Stimulated activated CD4-positive, alpha-beta T cell treated with anti-CD3 and anti-CD28 coated beads, Interleukin-4, amount 100 ng/mL, for 48 hours (primary cell): ENCODE measurements around the gene FBXO30.

Experiments
- DNase-seq, 2 donors: peaks; one replicate each; pipeline ENCODE4 v3.0.0-alpha.2; 2020; ENCODE audit warnings: low read depth in 2 of 2

The FBXO30 gene, protein sequence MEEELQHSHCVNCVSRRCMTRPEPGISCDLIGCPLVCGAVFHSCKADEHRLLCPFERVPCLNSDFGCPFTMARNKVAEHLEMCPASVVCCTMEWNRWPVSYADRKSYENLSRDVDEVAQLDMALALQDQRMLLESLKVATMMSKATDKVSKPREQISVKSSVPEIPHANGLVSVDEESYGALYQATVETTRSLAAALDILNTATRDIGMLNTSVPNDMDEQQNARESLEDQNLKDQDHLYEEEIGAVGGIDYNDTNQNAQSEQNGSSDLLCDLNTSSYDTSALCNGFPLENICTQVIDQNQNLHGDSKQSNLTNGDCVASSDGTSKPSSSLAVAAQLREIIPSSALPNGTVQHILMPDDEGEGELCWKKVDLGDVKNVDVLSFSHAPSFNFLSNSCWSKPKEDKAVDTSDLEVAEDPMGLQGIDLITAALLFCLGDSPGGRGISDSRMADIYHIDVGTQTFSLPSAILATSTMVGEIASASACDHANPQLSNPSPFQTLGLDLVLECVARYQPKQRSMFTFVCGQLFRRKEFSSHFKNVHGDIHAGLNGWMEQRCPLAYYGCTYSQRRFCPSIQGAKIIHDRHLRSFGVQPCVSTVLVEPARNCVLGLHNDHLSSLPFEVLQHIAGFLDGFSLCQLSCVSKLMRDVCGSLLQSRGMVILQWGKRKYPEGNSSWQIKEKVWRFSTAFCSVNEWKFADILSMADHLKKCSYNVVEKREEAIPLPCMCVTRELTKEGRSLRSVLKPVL

DNA sequence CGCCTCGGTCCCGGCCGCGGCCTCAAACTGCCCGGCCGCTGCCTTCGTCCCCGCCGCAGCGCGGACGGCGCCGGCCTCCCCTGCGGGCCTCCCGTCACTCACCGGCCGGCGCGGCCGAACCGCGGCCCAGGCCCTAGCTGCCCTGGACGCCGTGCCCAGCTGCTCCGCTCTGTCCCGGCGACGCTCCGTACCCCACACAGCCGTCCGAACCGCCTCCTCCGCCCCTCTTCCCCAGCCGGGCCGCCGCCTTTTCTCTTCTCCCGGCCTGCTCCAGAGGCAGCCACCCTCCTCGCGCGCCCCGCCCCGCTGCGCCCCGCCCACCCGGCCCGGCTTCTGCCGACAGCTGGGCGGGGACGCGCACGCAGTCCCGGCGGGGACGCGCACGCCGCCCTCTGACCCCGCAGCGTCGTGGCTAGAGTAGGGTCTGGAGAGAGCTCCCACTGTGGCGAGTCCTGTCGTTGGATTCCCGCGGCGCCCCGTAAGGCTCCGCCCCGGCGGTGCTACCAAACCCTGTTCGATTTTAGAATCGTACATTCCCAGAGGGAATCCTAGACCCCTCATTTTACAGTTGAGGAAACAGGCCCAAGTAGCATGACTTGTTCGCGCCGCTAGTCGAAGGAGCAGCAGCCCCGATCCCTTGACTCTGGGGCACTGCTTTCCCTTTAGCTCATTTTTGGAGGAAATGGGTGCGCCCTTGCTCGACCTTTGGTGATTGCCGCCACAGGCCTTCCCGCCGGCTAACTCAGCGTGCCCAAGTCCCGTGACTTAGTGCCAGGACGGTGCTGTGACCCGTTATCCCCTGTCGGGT, at the start of gene FBXO30:
Gene FBXO30 (minus strand): TSS at position 295 of the 808 bp plus-strand sequence. CDS start 8,390 bp downstream, outside the sequence.
- DNase-seq, result peak; percentile 73 to 78

DNA sequence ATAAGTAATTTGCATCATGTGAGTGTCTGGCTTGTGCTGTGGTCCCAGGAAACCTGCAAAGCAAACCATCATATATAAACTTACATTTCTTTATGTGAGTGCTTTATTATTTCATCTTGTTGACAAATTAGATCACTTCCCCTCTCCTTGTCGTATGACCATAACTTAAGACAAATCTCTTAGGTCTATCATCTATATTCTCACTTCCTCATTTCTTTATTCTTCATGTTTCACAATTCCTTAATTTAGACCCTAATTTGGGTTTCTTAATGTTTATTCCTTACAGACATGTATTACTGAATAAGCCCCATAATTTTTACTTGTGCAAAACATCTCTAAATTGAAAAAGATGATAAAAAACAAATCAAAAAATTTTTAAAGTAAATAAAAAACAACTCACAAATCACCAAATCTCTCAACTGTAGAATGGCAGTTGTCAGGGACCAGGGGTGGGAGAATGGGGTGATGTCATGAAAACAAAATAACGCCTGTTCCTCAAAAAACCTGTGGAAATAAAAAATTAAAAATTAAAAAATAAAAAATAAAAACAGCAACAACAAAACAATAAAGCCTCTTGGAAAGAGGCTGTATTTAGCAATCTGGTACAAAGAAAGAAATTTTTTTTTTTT, 49.5 kb upstream of the FBXO30 start:
- no peak for DNase-seq

DNA sequence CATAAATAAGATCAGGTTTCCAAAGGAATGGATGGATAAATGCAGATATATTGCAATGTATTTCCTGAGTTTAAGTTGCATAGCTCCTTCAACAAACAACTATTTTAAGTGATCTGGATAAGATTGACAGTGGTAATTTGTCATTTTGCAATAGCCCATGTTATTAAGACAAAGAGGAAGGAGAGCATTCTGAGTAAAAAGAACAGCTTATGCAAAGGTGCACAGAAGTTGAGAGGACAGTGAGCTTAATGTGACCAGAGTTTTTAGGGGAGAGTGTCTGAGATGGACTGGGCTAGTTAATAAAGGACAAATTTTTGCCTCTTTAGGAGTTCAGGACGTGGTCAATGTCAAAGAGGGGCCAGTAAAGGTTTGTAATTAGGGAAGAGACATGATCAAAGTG, 48.8 kb upstream of the FBXO30 start:
- DNase-seq, result no peak

DNA sequence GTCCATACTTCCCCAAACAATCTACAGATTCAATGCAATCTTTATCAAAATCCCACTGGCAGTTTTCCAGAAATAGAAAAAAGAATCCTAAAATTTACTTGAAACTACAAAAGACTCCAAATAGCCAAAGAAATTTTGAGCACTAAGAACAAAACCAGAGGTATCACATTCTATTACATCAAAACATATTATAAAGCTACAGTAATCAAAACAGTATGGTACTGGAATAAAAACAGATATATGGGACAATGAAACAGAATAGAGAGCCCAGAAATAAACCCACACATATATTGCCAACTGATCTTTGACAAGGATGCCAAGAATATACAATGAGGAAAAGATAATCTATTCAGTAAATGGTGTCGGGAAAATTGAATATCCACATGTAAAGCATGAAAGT, 46.0 kb upstream of the FBXO30 start:
- DNase-seq, result no peak

DNA sequence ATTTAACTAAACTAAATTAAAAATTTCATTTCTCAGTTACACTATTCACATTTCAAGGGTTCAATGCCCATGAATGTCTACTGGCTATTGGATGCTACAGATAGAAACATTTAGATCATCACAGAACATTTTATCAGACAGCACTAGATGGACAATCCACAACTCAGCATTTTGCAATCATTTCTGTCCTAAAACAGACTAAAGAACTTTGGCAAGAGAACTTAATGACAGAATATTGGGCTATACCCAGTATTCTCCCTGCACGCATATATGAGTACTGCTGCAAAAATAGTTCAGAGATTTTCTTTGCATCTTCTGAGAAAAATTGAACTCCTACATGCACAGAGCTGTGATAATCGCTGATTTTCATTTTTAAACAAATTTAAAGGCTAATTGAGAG, 36.1 kb upstream of the FBXO30 start:
- DNase-seq, result no peak

DNA sequence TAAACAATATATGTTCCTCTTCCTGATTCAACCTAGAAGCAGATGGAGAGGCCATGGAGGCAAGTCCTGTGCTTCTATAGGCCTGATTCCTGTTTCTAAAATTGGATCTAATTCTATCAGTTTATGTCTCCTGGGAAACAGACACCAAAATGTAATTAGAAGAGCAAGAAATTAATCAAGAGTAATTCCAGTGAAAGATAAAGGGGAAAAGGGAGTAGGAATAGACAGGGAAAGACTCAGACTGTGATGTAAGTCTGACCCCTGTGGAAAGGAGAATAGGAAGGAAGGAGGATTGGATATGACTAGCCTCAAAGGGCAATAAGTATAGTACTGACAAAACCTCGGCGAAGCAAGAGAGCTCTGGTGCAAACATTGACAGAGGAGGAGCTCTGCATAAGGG, 33.9 kb upstream of the FBXO30 start:
- no peak for DNase-seq

DNA sequence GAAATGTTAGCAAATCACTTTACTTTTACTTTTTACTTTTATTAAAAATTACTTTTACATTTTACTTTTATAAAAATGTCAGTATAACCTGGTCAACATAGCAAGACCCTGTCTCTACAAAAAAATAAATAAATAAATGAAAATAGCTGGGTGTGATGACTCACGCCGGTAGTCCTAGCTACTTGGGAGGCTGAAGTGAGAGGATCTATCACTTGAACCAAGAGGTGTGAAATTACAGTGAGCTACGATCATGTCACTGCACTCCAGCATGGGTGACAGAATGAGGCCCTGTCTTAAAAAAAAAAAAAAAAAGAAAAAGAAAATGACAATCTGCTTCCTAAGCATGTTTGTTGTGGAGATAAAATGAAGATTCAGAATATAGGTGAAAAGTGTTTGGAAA, 31.0 kb upstream of the FBXO30 start:
- DNase-seq, result no peak

DNA sequence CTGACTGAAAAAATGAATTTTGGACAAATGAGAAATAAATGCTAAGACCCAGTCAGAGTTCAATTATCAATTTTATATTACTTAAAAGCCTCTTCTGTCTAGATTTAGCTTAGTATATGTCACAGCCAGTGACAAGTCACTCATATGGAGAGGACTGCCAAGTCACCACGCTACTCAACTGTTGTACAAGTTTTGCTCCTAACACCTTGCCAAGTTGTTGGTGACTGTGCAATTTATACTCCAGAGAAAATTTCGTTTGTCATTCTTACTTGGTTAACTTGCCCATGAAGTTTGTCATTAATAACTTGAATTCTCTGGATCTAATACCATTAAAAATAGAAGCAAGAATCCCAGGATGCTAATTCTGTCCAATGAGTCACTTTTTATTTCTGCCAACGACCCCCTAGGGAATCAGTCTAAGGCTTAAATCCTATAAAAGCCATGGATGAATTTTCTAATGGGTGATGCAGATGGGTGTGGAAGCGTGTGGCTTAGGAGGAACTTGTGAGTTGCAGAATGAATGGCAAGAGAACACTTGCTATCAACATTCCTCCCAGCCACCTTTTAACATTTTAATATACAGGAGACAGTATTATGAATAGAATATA, 30.4 kb upstream of the FBXO30 start:
- DNase-seq, result no peak

DNA sequence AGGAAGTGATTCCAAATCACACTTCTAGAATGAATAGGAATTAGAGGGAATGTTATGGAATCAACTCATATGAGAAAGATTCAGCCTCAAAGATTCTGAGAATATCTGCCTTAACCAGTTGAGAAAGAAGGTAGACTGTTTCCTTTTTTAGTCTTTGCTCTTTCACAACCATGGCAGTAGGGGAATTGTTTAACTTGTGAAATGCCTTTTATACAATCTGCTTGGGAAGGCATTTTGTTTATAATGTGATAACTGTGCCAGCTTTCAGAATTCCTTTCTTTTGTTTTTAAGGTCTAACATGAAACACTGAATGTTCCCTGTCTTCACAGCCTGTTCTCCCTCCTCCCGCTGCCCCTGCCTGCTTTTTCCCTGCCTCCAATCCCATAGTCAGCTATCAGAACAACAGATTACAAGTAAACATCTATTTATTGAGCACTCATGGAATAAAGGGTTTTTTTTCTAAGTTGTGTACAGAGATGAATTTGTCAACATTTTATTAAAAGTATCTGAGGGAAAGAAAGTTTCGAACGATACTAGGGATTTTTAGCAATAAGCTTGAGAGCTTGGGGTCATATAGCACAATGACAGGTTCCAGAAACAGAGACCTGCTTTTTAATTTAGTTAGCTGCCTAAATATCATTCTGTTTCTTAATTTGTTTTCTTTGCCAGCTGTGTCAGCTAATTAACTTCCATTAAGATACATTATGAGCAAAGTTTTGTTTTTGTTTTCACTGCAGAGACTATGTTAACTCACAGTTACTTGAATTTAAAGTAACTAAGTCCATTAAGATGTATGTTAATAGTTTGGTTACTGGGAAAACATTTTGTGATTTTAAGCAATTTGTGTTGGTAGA, 28.3 kb upstream of the FBXO30 start:
- DNase-seq, result no peak

DNA sequence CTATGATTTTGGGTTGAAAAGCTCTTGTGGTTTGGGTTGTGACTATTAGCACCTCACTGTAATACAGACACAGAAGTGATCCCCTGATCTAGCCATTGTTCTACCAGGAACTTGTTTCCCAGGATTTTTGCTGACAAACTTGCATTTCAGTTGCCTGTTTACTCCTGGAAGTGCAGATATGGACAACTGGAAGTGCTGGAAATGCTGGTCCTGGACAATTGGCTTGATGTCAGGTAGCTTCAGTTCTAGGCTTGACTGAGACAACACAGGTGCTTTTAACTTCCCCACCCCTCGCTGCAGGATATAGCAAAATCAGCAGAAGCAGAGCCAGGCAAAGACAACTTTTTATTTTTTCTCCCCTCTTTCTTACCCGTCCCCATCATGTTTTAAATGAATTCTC, 27.1 kb upstream of the FBXO30 start:
- no peak for DNase-seq

DNA sequence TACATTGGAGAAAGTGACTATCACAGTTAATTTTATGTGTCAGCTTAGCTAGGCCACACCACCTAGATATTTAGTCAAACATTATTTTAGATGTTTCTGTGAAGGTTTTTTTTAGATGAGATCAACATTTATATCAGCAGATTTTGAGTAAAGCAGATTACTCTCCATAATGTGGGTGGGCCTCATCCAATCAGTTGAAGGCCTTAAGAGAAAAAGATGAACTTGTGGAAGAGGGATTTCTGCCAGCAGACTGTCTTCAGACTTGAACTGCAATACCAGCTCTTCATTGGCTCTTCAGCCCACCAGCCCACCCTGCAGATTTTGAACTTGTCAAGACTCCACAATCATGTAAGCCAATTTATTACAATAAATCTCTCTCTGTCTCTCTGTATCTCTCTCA, 25.1 kb upstream of the FBXO30 start:
- no peak for DNase-seq

DNA sequence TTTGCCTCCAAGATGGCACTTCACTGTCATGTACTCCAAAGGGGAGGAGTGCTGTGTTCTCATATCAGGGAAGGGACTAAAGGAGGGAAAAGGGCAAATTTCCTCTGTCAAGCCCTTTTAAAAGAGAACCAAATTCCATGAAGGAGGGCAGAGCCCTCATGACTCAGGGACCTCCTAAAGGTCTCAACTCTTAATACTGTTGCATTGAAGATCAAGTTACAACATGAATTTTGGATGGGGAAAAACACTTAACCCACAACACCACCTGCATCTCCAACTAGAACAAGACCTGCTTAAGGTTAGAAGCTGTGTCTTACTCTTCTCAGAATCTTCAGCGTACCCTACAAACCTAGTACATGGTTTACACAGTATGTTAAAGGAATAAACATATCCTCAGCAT, 23.7 kb upstream of the FBXO30 start:
- DNase-seq, result no peak

DNA sequence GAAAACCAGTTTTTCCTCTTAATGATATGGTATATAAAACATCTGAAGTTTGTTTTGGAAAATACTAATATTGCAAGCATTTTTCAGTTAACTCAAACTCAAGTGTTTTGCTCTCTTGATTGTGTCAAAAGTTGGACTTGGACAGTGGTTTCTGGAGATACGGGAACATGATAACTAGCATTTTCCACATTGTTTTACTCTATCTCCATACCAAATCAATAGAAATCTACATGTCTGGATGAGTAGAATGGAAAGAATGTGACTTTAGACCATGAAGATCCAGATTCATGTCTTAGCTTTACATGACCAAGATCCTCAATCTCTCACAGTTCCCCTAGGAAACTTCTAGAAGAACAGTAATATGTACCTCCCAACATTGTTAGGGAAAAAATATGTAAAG, 22.2 kb upstream of the FBXO30 start:
- DNase-seq, result no peak

DNA sequence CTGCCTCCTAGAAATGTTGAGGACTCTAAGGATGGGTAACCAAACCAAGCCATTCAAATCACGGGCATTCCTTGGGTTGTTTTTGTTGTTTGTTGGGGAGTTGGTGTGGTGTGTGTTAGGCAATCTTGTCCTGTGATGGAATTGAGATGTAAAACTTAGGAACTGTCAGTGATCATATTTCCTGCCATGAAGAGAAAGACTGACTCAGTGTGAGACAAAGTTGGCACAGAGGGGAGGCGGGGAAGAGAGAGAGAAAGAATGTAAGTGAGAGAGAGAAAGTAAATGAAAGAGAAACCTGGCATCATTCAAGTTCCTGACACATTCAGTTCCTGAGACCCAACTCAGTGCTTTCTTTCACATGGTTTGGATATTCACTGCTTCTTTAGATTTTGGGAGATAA, 21.6 kb upstream of the FBXO30 start:
- DNase-seq, result peak in 1 of 2 donors; percentile 15

DNA sequence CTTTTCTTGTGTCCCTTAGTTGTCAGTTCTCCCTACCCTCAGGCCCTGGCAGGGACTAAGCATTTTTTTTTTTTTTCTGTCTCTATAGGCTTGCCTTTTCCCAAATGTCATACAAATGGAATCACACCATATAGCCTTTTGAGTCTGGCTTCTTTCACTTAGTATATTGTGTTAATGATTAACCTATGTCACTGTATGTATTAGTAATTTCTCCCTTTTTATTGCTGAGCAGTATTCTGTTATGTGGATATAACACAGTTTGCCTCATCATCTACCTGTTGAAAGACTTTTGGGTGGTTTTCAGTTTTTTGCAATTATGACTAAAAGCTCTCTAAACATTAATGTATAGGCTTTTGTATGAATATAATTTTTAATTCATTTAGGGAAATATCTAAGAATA, 16.0 kb upstream of the FBXO30 start:
- no peak for DNase-seq

DNA sequence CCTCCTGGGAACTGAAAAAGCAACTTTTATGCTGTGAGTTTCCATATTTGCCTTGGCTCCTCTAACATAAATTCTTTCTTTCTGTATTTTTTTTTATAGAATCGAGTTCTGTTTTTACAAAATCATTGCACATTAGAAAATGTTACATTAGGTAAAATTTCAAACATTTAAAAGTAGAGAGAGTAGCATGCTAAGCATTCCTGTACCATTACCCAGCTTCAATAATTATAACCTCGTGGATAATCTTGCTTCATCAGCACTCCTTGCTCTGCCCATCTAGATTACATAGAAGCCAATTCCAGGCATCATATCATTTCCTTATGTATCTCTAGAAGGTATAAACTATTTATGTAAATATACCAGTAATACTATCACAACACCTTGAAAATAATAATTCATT, 15.4 kb upstream of the FBXO30 start:
- no peak for DNase-seq

DNA sequence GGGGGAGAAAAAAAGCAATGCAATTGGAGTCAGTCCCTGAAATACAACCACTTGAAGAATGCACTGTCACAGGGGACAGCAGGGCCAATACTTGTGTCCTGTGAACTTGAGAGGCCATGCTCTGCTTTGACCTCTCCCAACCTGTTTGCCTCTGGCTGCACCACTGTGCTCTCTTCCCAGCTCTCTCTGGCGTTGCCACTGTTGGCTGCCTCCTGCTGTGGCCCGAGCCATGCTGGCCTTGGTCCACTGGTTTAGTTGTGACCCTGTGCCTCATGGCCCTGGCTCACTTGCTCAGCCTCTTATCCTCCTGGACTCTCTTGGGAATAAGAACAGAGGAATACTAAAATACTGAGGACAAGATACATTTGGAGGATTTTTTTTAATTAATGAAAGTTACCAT, 14.5 kb upstream of the FBXO30 start:
- no peak for DNase-seq

DNA sequence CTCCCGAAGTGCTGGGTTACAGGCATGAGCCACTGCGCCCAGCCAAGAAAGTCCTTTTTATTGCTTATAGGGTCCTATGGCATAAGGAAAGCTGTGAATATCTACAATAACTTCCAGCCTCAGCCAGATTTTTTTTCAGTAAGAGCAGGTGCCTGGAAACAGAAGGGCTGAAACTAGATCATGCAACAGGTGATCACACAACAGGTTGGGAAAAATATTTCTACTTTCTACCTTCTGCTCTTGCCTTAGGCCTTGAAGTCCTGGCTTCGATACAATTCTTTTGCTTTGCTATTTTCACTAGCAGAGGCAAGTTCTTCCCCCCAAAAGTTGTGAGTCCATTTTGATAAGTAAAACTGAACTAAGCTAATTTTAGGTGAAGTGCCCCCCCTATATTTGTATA, 9.7 kb upstream of the FBXO30 start:
- no peak for DNase-seq

DNA sequence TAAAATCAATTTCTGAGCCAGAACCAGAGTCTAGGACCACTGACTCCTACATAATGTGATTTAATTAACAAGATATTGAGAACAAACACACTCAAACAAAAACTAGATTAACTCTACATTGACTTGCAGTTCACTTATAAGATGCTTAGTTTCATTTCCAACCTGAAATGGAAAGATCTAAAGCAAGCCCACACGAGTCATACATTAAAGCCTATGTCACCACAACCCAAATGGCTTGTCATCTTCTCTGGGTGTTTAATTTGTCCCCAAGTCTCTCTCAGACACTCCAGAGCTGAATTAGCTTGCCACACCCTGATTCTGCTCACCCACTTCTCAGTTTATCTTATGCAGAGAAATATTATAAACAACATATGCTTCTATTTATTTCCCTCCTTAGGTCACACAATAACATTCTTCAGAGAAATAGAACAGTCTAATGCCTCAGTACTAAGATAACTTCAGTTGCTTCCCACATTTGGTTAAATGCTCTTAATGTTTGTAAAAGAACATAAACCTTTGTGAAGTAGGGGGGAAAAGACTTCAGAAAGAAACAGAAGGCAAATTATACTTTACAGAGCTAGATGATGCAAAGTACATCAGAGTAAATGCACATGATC, 8.8 kb upstream of the FBXO30 start:
- DNase-seq, result no peak

DNA sequence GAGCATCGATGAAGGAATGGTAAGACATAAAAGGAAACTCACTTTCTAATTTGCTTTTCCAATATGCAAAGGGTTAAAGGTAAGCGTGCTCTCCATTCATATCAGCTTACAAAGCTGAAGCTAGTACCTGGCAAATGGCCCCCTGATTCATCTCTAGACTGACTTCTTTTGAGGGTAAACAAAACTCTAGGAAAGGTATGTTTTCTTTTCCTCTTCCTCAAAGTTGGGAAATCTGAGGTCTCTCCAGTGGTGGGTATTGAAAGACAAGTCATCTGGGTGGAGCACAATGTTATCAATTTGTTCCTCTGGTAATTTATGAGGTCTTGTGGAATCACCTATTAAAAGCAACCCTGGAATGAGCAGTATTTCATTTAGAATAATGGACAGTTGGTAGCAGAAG, 7.9 kb upstream of the FBXO30 start:
- DNase-seq, result no peak
